ENCODE results near the gene PCDHAC2.

PCDHAC2 gene

DNA sequence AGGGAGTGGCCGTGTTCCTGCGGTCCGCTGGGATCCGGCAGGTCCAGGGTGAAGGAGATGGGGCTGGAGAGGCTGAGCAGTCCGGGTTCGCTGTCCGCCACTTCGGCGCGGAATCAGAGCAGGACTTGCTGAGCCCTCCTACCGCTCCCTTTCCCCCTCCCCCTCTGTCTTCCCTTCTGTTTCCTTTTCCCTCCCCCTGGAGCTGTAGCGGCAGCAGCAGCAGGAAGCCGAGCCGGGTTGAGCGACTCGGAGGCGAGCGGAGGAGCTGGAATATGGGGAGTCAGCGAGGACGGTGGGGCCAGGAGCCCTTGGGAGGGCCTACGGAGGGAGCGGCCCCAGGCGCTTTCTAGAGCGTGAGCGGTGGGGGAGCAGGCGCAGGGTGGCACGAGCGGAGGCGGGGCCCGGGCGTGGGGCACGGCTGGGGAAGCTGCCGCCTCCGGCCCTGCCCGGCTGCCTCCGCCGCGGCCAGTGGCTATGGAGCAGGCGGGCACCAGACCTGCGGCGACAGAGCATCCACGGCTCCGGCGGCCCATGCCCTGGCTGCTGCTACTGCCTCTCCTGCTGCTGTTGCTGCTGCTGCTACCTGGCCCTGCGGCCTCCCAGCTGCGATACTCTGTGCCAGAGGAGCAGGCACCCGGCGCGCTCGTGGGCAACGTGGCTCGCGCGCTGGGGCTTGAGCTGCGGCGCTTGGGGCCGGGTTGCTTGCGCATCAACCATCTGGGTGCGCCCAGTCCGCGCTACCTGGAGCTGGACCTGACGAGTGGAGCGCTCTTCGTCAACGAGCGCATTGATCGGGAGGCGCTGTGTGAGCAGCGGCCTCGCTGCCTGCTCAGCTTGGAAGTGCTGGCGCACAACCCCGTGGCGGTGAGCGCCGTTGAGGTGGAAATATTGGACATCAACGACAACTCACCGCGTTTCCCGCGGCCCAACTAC lies at the start of gene PCDHAC2:
Gene PCDHAC2, plus strand, starts transcription at position 184 of the 933 bp plus-strand sequence. Its CDS starts 291 bp downstream, at position 475.
- no peak for TF ChIP-seq CTCF (IDR thresholded peaks at IDR 0.05; ENCODE audit: borderline replicate concordance, control extremely low read depth, extremely low read depth, insufficient read depth, missing control alignments)
- no peak for DNase-seq (ENCODE audit: low spot score)
- in situ Hi-C loops (cut with MboI; ENCODE audit: low sequenced_read_pairs, unreplicated experiment): no loop called here

DNA sequence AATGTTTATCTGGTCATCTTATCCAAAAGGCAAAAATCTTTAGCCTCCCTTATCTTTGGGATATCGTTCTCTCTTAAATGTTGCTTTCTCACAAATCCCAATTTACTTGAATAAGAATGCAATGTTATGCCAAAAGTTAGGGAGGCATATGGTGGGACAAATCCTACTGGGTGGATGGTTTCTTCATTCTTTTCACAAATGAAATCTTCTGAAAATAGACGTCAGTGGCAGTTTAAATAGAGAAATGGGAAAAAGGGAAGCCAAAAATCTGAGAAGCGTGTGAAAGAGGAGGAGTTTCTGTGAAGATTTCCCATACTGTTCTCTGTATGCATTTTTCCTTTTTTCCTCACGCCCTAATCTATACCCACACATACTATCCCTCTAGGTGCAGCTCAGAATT lies 42.7 kb upstream of the PCDHAC2 start:
- no peak for DNase-seq (ENCODE audit: low spot score)
- in situ Hi-C loops (cut with MboI; ENCODE audit: low sequenced_read_pairs, unreplicated experiment): no loop called here
- TF ChIP-seq CTCF (IDR thresholded peaks at IDR 0.05; ENCODE audit: borderline replicate concordance, control extremely low read depth, extremely low read depth, insufficient read depth, missing control alignments): no peak

GRCh38 chr5:140925806-140926442 lies 40.4 kb upstream of the PCDHAC2 start, which contains the start of gene PCDHAC1:
PCDHAC1 (plus strand) TSS chr5:140926299; CDS start chr5:140926893, 594 bp downstream.
- in situ Hi-C loops (cut with MboI; ENCODE audit: low sequenced_read_pairs, unreplicated experiment): no loop called here
- peak; percentile 13 for DNase-seq (ENCODE audit: low spot score)
- no peak for TF ChIP-seq CTCF (IDR thresholded peaks at IDR 0.05; ENCODE audit: borderline replicate concordance, control extremely low read depth, extremely low read depth, insufficient read depth, missing control alignments)

DNA sequence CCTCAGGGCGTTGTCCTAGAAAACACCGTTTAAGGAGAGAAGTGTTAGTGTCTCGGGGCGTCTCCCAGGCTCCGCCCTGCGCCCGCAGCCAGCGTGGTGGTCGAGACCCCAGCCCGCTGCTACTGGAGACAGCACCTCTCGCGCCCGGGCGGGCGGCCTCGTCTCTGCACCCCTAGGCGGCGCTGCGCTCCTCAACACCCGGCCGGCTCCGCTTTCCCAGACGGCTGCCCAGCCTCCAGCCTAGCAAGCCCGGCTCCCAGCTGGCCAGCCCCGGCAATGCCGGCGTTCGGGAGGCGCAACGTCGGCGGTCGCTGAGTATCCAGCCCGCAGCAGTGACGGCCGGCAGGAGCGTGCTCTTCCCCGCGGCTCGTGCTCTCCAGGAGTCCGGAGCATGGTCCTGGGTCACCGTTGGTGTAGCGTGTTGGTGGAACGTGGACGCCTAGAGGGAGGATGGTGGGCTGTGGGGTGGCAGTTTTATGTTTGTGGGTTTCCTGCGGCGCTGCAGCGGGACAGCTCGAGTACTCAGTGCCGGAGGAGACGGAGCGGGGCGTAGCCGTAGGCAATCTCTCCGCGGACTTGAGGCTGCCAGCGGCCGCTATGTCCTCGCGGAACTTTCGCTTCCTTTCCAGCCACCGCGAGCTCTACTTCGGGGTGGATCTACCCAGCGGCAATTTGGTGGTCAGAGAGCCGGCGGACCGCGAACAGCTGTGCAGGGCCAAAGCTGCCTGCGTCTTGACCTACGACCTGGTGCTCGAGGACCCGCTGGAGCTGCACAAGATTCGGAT lies 39.6 kb upstream of the PCDHAC2 start:
- DNase-seq (ENCODE audit: low spot score): peak; percentile 16
- in situ Hi-C loops (cut with MboI; ENCODE audit: low sequenced_read_pairs, unreplicated experiment): no loop called here
- TF ChIP-seq CTCF (IDR thresholded peaks at IDR 0.05; ENCODE audit: borderline replicate concordance, control extremely low read depth, extremely low read depth, insufficient read depth, missing control alignments): no peak

DNA sequence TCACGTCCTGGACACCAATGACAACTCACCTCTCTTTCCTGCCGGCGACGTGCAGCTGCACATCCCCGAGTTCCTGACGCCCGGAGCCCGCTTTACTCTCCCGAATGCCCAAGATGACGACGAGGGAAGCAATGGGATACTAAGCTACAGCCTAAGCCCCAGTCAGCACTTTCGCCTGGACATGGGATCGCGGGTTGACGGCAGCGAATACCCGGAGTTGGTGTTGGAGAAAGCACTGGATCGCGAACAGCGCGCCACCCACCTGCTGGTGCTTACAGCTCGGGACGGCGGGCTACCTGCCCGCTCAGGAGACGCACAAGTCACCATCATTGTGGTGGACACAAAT lies 39.1 kb upstream of the PCDHAC2 start:
- DNase-seq (ENCODE audit: low spot score): no peak
- TF ChIP-seq CTCF (IDR thresholded peaks at IDR 0.05; ENCODE audit: borderline replicate concordance, control extremely low read depth, extremely low read depth, insufficient read depth, missing control alignments): no peak
- in situ Hi-C loops (cut with MboI; ENCODE audit: low sequenced_read_pairs, unreplicated experiment): no loop called here

GRCh38 chr5:140934964-140935606 lies 31.2 kb upstream of the PCDHAC2 start:
- TF ChIP-seq CTCF (IDR thresholded peaks at IDR 0.05; ENCODE audit: borderline replicate concordance, control extremely low read depth, extremely low read depth, insufficient read depth, missing control alignments): no peak
- in situ Hi-C loops (cut with MboI; ENCODE audit: low sequenced_read_pairs, unreplicated experiment): no loop called here
- no peak for DNase-seq (ENCODE audit: low spot score)
